Peyer's patch (tissue), 4 donors: Measurements from ENCODE around the gene PODN.

Source experiments
- CTCF ChIP-seq, 6 experiments: fragments of 450-650 bp in 4 of 6; fragments of 200-600 bp in 2 of 6; sonication (generic) in 1 of 6; IDR thresholded peaks; one replicate each; pipeline ENCODE4 v1.5.1; 2017 to 2019; ENCODE audit warnings: antibody characterized with exemption in 6 of 6, mild to moderate bottlenecking in 3 of 6, moderate library complexity in 1 of 6
- POLR2A ChIP-seq, 2 donors: fragments of 450-650 bp; IDR thresholded peaks; one replicate each; pipeline ENCODE4 v1.5.1; 2017; ENCODE audit warnings: antibody characterized with exemption in 2 of 2, mild to moderate bottlenecking in 2 of 2, moderate library complexity in 2 of 2

- TF ChIP-seq CTCF (IDR thresholded peaks at IDR 0.05): no peak
- no peak for TF ChIP-seq POLR2A (IDR thresholded peaks at IDR 0.05)
Observed at GRCh38 chr1:53107570-53108322, 45.7 kb downstream of the PODN start.
